ENCODE results near the gene ST3GAL6. TPM values are rescaled to one million over a fixed set of nuclear protein-coding genes. Genes with fewer than 3 reads are reported as not detected.

Gene ST3GAL6
- total and polyA plus RNA-seq, 10 of the 15 experiments (the other 5 are each of a cell fraction or from before 2014, with no cell fraction given) = 19.5 to 41.2 (median 37.4) TPM

GRCh38 chr3:98796334-98796733 is 33.2 kb downstream of the ST3GAL6 start:
- BruUV-seq (replicated peaks) = no TSS peak
- ATAC-seq (no peak), FAIRE-seq (no peak), DNase-seq (ENCODE audit: low read depth, low spot score) (no peak)
- in situ Hi-C loops (cut with MboI) (no loop called here), intact Hi-C loops (cut with micrococcal nuclease; ENCODE audit: unreplicated experiment) (no loop called here)
- H2AFZ ChIP-seq (ENCODE audit: control insufficient read depth, low read depth, low read length) = no peak overlapping the region
- ChIA-PET SMC1A (ENCODE audit: uncharacterized antibody, unreplicated experiment) (interaction anchor here (0.9 to 7.4 kb wide), 6 partner anchors 10 to 200 kb away, joined by 3 to 73 read pairs (median 3); no protein-coding TSS in a partner anchor), RAD21 (ENCODE audit: unreplicated experiment) (interaction anchor here (1.0 to 1.5 kb wide), 3 partner anchors 26 to 194 kb away, joined by 3 to 5 read pairs (median 5); no protein-coding TSS in a partner anchor), POLR2A (interaction anchor here (0.7 kb wide), 1 partner anchor 207 kb away, joined by 3 read pairs; no protein-coding TSS in a partner anchor), CTCF (interaction anchor here (1.2 to 4.4 kb wide), 2 partner anchors 194 to 199 kb away, joined by 4 to 57 read pairs; no protein-coding TSS in a partner anchor)
- no peaks in the 10 kb centered on the region for H3K9me3 ChIP-seq (replicated peaks; ENCODE audit: control insufficient read depth, insufficient read depth, low read length)
- H3K4me2 ChIP-seq (ENCODE audit: control insufficient read depth, insufficient read depth) = no peak overlapping the region
- no peaks in the 10 kb centered on the region for H3K79me2 ChIP-seq (ENCODE audit: control insufficient read depth, insufficient read depth, low read length)
- no peak overlapping the region for H3K4me3 ChIP-seq
- TF ChIP-seq RAD21 (IDR thresholded peaks at IDR 0.05; ENCODE audit: insufficient read depth, low read depth, low read length) (peak; percentile 55), ZBED1 (IDR thresholded peaks at IDR 0.05; ENCODE audit: borderline replicate concordance) (no peak)
- no peaks in the 10 kb centered on the region for H3K4me1 ChIP-seq (ENCODE audit: control insufficient read depth, insufficient read depth, low read length)
- H3K27ac ChIP-seq (ENCODE audit: control insufficient read depth, insufficient read depth) = no peak overlapping the region
- WGBS (ENCODE audit: insufficient coverage, insufficient replicate concordance, low lambda C conversion rate, missing lambda C conversion rate) = 64% methylated on average over 5 of the region's 5 CpGs
- H3K36me3 ChIP-seq (ENCODE audit: control insufficient read depth in 2 of 2, insufficient read depth in 2 of 2, low read length in 1 of 2) = peaks cover 0 to 4% of the 10 kb centered on the region in 2 experiments; a peak in 2 of 4 replicates
- no peak overlapping the region for H3K9ac ChIP-seq (ENCODE audit: control insufficient read depth, insufficient read depth, low read length)
- no peaks in the 10 kb centered on the region for H4K20me1 ChIP-seq (ENCODE audit: control insufficient read depth, insufficient read depth)
- H3K27me3 ChIP-seq (replicated peaks in 1 of 2; ENCODE audit: control insufficient read depth in 2 of 2, insufficient read depth in 2 of 2, low read length in 1 of 2) = no peaks in the 10 kb centered on the region

- intact Hi-C loops (cut with micrococcal nuclease; ENCODE audit: unreplicated experiment) (no loop called here), in situ Hi-C loops (cut with MboI) (no loop called here)
- ChIA-PET POLR2A (interaction anchor here (0.5 to 1.1 kb wide), 3 partner anchors 55 to 956 kb away, joined by 3 to 10 read pairs (median 6); no protein-coding TSS in a partner anchor), SMC1A (ENCODE audit: uncharacterized antibody, unreplicated experiment) (interaction anchor here (0.7 to 7.4 kb wide), 11 partner anchors 12 to 200 kb away, joined by 3 to 73 read pairs (median 4); no protein-coding TSS in a partner anchor), RAD21 (ENCODE audit: unreplicated experiment) (interaction anchor here (1.1 to 2.5 kb wide), 3 partner anchors 66 to 203 kb away, joined by 3 to 29 read pairs (median 3); no protein-coding TSS in a partner anchor), CTCF (interaction anchor here (0.7 to 4.4 kb wide), 12 partner anchors 9 to 195 kb away, joined by 3 to 57 read pairs (median 4); no protein-coding TSS in a partner anchor)
- TF ChIP-seq IRF5 (IDR thresholded peaks at IDR 0.05; ENCODE audit: borderline replicate concordance) = no peak
- TF ChIP-seq STAT3 (IDR thresholded peaks at IDR 0.05; ENCODE audit: low read depth, low read length) = no peak
- TF ChIP-seq FOXM1 (IDR thresholded peaks at IDR 0.05; ENCODE audit: low read depth, low read length) = no peak
- WGBS (ENCODE audit: insufficient coverage, insufficient replicate concordance, low lambda C conversion rate, missing lambda C conversion rate) = 74% methylated on average over 4 of the region's 4 CpGs
- ATAC-seq (no peak), FAIRE-seq (peak; percentile 13), DNase-seq (ENCODE audit: low read depth, low spot score) (no peak)
- Histone ChIP-seq H4K20me1 (ENCODE audit: control insufficient read depth, insufficient read depth) (no peaks in the 10 kb centered on the region), H3K4me2 (ENCODE audit: control insufficient read depth, insufficient read depth) (no peak overlapping the region), H3K9ac (ENCODE audit: control insufficient read depth, insufficient read depth, low read length) (no peak overlapping the region), H3K79me2 (ENCODE audit: control insufficient read depth, insufficient read depth, low read length) (no peaks in the 10 kb centered on the region), H3K27ac (ENCODE audit: control insufficient read depth, insufficient read depth) (no peak overlapping the region), H3K36me3 (ENCODE audit: control insufficient read depth in 2 of 2, insufficient read depth in 2 of 2, low read length in 1 of 2) (peaks cover 0 to 5% of the 10 kb centered on the region in 2 experiments; a peak in 2 of 4 replicates), H2AFZ (ENCODE audit: control insufficient read depth, low read depth, low read length) (no peak overlapping the region), H3K27me3 (replicated peaks in 1 of 2; ENCODE audit: control insufficient read depth in 2 of 2, insufficient read depth in 2 of 2, low read length in 1 of 2) (no peaks in the 10 kb centered on the region), H3K4me3 (no peak overlapping the region), H3K4me1 (ENCODE audit: control insufficient read depth, insufficient read depth, low read length) (no peaks in the 10 kb centered on the region), H3K9me3 (replicated peaks; ENCODE audit: control insufficient read depth, insufficient read depth, low read length) (no peaks in the 10 kb centered on the region)
- BruUV-seq (replicated peaks) = no TSS peak
Observed at GRCh38 chr3:98797905-98798304, 34.8 kb downstream of the ST3GAL6 start.
